T-helper 1 cell treated with Interleukin-12 subunit alpha and Interleukin-12 subunit beta and Interleukin-4 antibody, amounts not matched to agents 30 μg/mL and 1 μg/mL, for 36 hours (primary cell): Measurements from ENCODE around the gene SELENOH.

Experiments
- H3K27ac Mint-ChIP-seq: one replicate; pipeline ENCODE4 v1.8.0; 2021; ENCODE audit warnings: mild to moderate bottlenecking, mixed read lengths
- H3K27me3 Mint-ChIP-seq: one replicate; pipeline ENCODE4 v1.8.0; 2021; ENCODE audit warnings: low read depth, mixed read lengths
- H3K36me3 Mint-ChIP-seq: one replicate; pipeline ENCODE4 v1.8.0; 2021; ENCODE audit warnings: low read depth, mixed read lengths
- H3K4me1 Mint-ChIP-seq: one replicate; pipeline ENCODE4 v1.8.0; 2021; ENCODE audit warnings: low read depth, mixed read lengths
- H3K4me3 Mint-ChIP-seq: one replicate; pipeline ENCODE4 v1.8.0; 2021; ENCODE audit warnings: mild to moderate bottlenecking, moderate library complexity, mixed read lengths
- H3K9me3 Mint-ChIP-seq: one replicate; pipeline ENCODE4 v1.8.0; 2021; ENCODE audit warnings: mixed read lengths

Gene SELENOH

GRCh38 chr11:57763568-57763967, 22.3 kb downstream of the SELENOH start:
- Mint-ChIP-seq H3K9me3 (no peaks in the 10 kb centered on the region), H3K4me3 (no peak overlapping the region), H3K4me1 (peaks cover 17% of the 10 kb centered on the region), H3K27me3 (peaks cover 3% of the 10 kb centered on the region), H3K27ac (no peak overlapping the region), H3K36me3 (no peaks in the 10 kb centered on the region)

- Mint-ChIP-seq H3K27me3 (peaks cover 3% of the 10 kb centered on the region), H3K4me3 (no peak overlapping the region), H3K27ac (no peak overlapping the region), H3K4me1 (peaks cover 17% of the 10 kb centered on the region), H3K9me3 (no peaks in the 10 kb centered on the region), H3K36me3 (no peaks in the 10 kb centered on the region)
These were observed 22.7 kb downstream of the SELENOH start for GRCh38 chr11:57764021-57764420.

GRCh38 chr11:57764566-57764965, 23.3 kb downstream of the SELENOH start:
- no peaks in the 10 kb centered on the region for H3K36me3 Mint-ChIP-seq
- H3K27ac Mint-ChIP-seq = no peak overlapping the region
- H3K4me3 Mint-ChIP-seq = no peak overlapping the region
- peaks cover 20% of the 10 kb centered on the region for H3K4me1 Mint-ChIP-seq
- H3K9me3 Mint-ChIP-seq = no peaks in the 10 kb centered on the region
- peaks cover 3% of the 10 kb centered on the region for H3K27me3 Mint-ChIP-seq

DNA sequence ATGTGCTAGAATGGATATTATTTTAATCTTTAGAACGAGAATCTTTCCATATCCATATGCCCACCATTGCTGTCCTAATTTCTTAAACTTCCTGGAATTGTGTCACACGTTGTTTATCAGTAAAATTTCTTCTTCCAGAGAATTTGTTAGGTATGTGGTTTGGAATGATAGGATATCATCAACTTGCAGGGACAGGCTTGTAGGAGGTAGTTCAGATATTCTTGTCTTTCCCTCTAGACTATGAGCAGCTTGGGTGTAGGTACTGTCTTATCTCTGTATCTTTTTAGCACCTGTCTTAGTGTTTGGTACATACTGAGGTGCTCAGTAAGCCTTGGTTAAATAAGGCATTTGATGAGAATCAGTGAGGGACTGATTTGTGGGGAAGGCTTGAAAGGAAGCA, 23.7 kb downstream of the SELENOH start:
- peaks cover 20% of the 10 kb centered on the region for H3K4me1 Mint-ChIP-seq
- H3K4me3 Mint-ChIP-seq = no peak overlapping the region
- peaks cover 3% of the 10 kb centered on the region for H3K27me3 Mint-ChIP-seq
- no peaks in the 10 kb centered on the region for H3K36me3 Mint-ChIP-seq
- no peaks in the 10 kb centered on the region for H3K9me3 Mint-ChIP-seq
- no peak overlapping the region for H3K27ac Mint-ChIP-seq

DNA sequence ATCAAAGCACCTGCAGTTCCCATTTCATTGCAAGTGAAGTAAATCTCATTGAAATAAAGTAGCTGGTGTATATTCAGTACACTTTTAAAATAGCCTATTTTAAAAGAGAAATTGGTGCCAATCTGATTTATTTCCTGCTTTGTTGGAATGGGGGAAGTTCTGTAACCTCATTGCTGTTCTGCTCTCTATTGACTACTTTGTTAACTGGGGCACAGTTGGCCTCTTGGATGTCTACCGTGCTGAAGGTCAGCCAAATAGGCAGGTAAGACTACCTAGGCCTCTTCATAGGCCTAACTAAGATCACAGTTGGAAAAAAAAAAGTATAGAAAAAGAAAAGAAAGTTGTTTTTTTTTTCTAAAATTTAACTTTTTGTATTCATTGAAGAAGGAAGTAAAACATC, 29.5 kb downstream of the SELENOH start:
- H3K27ac Mint-ChIP-seq = no peak overlapping the region

DNA sequence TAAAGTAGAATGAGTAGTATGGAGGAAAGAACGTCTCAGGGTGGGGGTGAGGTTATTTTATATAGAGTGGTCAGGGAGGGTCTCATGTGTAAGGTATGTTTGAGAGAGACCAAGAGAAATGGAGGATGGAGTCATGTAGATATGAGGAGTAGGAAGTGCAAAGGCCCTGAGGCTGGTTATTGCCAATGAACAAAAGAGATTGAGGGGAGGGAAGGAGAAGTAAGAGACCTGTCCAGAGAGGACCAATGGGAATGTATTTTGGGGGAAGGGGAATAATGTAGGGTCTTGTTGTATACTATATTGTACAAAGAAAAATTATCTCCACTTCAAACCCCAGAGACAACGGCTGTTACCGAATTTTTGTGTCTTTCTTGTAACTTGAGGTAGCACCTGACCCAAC, 30.1 kb downstream of the SELENOH start:
- H3K4me3 Mint-ChIP-seq = no peak overlapping the region
- no peaks in the 10 kb centered on the region for H3K9me3 Mint-ChIP-seq
- no peaks in the 10 kb centered on the region for H3K27me3 Mint-ChIP-seq
- H3K27ac Mint-ChIP-seq = no peak overlapping the region
- H3K4me1 Mint-ChIP-seq = peaks cover 15% of the 10 kb centered on the region
- no peaks in the 10 kb centered on the region for H3K36me3 Mint-ChIP-seq

More for the DNA sequence above, 29.5 kb downstream of the SELENOH start:
- H3K27me3 Mint-ChIP-seq = no peaks in the 10 kb centered on the region
- H3K36me3 Mint-ChIP-seq = no peaks in the 10 kb centered on the region
- H3K4me3 Mint-ChIP-seq = no peak overlapping the region
- H3K9me3 Mint-ChIP-seq = no peaks in the 10 kb centered on the region
- peaks cover 15% of the 10 kb centered on the region for H3K4me1 Mint-ChIP-seq

DNA sequence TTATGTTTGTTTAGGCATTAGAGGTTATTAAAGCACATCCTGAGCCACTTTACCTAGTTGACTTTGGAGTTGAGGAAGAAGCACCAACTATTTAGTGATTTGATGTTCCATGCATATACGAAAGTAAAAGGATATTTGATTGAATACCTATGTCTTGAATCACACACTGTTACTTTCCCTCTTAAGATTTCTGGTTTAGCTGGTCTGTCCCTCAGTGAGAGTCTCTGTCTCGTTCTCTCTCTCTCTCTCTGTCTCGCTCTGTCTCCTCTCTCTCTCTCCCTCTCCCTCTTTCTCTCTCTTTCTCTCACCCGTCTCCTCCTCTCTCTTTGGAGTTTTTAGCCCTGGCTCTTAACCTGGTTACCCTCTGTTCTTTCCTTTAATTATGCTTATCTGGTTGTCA, 31.3 kb downstream of the SELENOH start:
- Mint-ChIP-seq H3K4me1 (peaks cover 15% of the 10 kb centered on the region), H3K36me3 (no peaks in the 10 kb centered on the region), H3K9me3 (no peaks in the 10 kb centered on the region), H3K4me3 (no peak overlapping the region), H3K27me3 (no peaks in the 10 kb centered on the region), H3K27ac (no peak overlapping the region)

GRCh38 chr11:57773026-57773598, 31.8 kb downstream of the SELENOH start:
- Mint-ChIP-seq H3K27me3 (no peaks in the 10 kb centered on the region), H3K4me1 (peaks cover 15% of the 10 kb centered on the region), H3K27ac (no peak overlapping the region), H3K36me3 (no peaks in the 10 kb centered on the region), H3K4me3 (no peak overlapping the region), H3K9me3 (no peaks in the 10 kb centered on the region)

GRCh38 chr11:57775491-57775890, 34.2 kb downstream of the SELENOH start:
- Mint-ChIP-seq H3K27me3 (no peaks in the 10 kb centered on the region), H3K4me1 (peaks cover 24% of the 10 kb centered on the region), H3K27ac (no peak overlapping the region), H3K36me3 (peaks cover 2% of the 10 kb centered on the region), H3K4me3 (no peak overlapping the region), H3K9me3 (no peaks in the 10 kb centered on the region)

- peaks cover 2% of the 10 kb centered on the region for H3K36me3 Mint-ChIP-seq
- peaks cover 24% of the 10 kb centered on the region for H3K4me1 Mint-ChIP-seq
- no peak overlapping the region for H3K27ac Mint-ChIP-seq
- H3K27me3 Mint-ChIP-seq = no peaks in the 10 kb centered on the region
- H3K9me3 Mint-ChIP-seq = no peaks in the 10 kb centered on the region
- H3K4me3 Mint-ChIP-seq = no peak overlapping the region
These were observed 34.8 kb downstream of the SELENOH start for GRCh38 chr11:57776031-57776521.

- Mint-ChIP-seq H3K27ac (no peak overlapping the region), H3K4me1 (peaks cover 25% of the 10 kb centered on the region), H3K4me3 (no peak overlapping the region), H3K9me3 (no peaks in the 10 kb centered on the region), H3K36me3 (peaks cover 2% of the 10 kb centered on the region), H3K27me3 (no peaks in the 10 kb centered on the region)
These were observed 35.4 kb downstream of the SELENOH start for GRCh38 chr11:57776577-57777210.

DNA sequence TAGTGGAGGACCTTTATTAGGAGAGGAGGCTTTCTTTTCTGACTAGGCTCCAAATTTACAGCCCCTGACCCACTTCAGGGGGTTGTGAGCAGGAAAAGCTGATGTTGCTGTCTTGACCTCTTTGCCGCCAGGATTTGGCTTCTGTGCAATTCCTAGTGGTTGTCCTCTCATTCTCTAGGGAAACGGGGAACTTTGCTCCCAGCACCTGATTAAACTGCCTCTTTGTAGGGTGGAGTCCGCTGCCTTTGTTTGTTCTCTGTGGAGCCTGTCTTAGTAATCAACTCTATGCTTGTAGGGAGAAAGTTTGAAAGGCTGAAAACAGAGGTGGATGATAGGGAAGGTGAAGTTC, 36.7 kb downstream of the SELENOH start:
- no peak overlapping the region for H3K27ac Mint-ChIP-seq
- no peak overlapping the region for H3K4me3 Mint-ChIP-seq
- H3K27me3 Mint-ChIP-seq = no peaks in the 10 kb centered on the region
- peaks cover 2% of the 10 kb centered on the region for H3K36me3 Mint-ChIP-seq
- H3K4me1 Mint-ChIP-seq = peaks cover 21% of the 10 kb centered on the region
- no peaks in the 10 kb centered on the region for H3K9me3 Mint-ChIP-seq

- no peaks in the 10 kb centered on the region for H3K9me3 Mint-ChIP-seq
- H3K27me3 Mint-ChIP-seq = no peaks in the 10 kb centered on the region
- no peak overlapping the region for H3K4me3 Mint-ChIP-seq
- no peak overlapping the region for H3K27ac Mint-ChIP-seq
- H3K36me3 Mint-ChIP-seq = peaks cover 2% of the 10 kb centered on the region
- H3K4me1 Mint-ChIP-seq = peaks cover 21% of the 10 kb centered on the region
These were observed 37.2 kb downstream of the SELENOH start for GRCh38 chr11:57778318-57779037.

GRCh38 chr11:57779276-57779675, 38.0 kb downstream of the SELENOH start:
- Mint-ChIP-seq H3K9me3 (no peaks in the 10 kb centered on the region), H3K36me3 (peaks cover 2% of the 10 kb centered on the region), H3K4me1 (peaks cover 19% of the 10 kb centered on the region), H3K27ac (no peak overlapping the region), H3K4me3 (no peak overlapping the region), H3K27me3 (no peaks in the 10 kb centered on the region)

DNA sequence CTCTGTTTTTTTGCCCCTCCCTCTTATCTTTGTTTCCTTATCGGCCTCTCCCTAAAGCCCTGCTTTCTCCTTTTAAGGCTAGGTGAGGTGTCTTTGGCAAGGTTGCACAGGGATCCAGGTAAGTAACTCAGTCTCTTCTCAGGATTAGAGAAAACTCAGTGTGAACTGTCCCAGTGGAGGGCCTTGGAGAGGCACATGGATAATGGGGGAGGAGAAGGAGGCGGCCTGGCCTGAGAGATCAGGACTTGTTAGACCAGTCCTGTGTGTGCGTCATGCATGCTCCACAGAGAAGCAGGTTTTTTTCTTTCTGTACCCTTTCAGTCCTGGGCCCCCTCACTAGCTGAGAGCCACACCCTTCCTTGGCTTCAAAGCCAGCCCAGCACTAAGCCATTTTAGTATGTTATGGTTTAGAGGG, 40.2 kb downstream of the SELENOH start:
- Mint-ChIP-seq H3K4me1 (peaks cover 24% of the 10 kb centered on the region), H3K27ac (no peak overlapping the region), H3K4me3 (no peak overlapping the region), H3K9me3 (no peaks in the 10 kb centered on the region), H3K27me3 (no peaks in the 10 kb centered on the region), H3K36me3 (peaks cover 3% of the 10 kb centered on the region)
